Loucy (cell line): ENCODE data around the gene RNASE13.
"Not testable (repeated sequence)": the region's sequence is repeated elsewhere in the genome, so short reads cannot be mapped to it uniquely, and the experiment has no call there.

ENCODE experiments used
- H2AFZ ChIP-seq: fragments of 200-600 bp; sonication (generic); 2 replicates; pipeline ENCODE4 v1.6.0; 2016; ENCODE audit warnings: antibody characterized with exemption, mild to moderate bottlenecking, low read length, moderate library complexity
- H3F3A ChIP-seq: fragments of 200-600 bp; 2 replicates; pipeline ENCODE4 v1.6.0; 2016; ENCODE audit warnings: antibody characterized with exemption, low read depth, mild to moderate bottlenecking
- H3K27me3 ChIP-seq: fragments of 200-600 bp; sonication (generic); 2 replicates; pipeline ENCODE4 v1.6.1; 2014; ENCODE audit warnings: low read length, mild to moderate bottlenecking; ENCODE audit not compliant: insufficient read depth, poor library complexity, severe bottlenecking
- H3K36me3 ChIP-seq: fragments of 200-600 bp; sonication (generic); 2 replicates; pipeline ENCODE4 v1.6.1; 2016; ENCODE audit warnings: low read length; ENCODE audit not compliant: insufficient read depth
- H3K4me1 ChIP-seq: fragments of 200-600 bp; sonication (generic); 2 replicates; pipeline ENCODE4 v1.5.1; 2014; ENCODE audit warnings: low read length, mild to moderate bottlenecking; ENCODE audit not compliant: insufficient read depth, poor library complexity, severe bottlenecking
- H3K4me2 ChIP-seq: fragments of 200-600 bp; sonication (generic); 2 replicates; pipeline ENCODE4 v1.6.0; 2014; ENCODE audit warnings: antibody characterized with exemption, low read length, low read depth, mild to moderate bottlenecking; ENCODE audit not compliant: poor library complexity, severe bottlenecking
- H3K4me3 ChIP-seq: fragments of 200-600 bp; sonication (generic); 2 replicates; pipeline ENCODE4 v1.5.1; 2014; ENCODE audit warnings: low read length, mild to moderate bottlenecking, mixed read lengths; ENCODE audit not compliant: poor library complexity, severe bottlenecking
- H3K79me2 ChIP-seq: fragments of 200-600 bp; sonication (generic); 2 replicates; pipeline ENCODE4 v1.6.1; 2014; ENCODE audit warnings: low read length; ENCODE audit not compliant: insufficient read depth
- H3K9ac ChIP-seq: fragments of 200-600 bp; sonication (generic); 2 replicates; pipeline ENCODE4 v1.6.0; 2014; ENCODE audit warnings: mild to moderate bottlenecking, low read depth, low read length, moderate library complexity; ENCODE audit not compliant: poor library complexity, severe bottlenecking
- H3K9me2 ChIP-seq: fragments of 200-600 bp; sonication (generic); replicated peaks from 2 replicates; pipeline ENCODE4 v1.6.1; 2016; ENCODE audit warnings: low read depth, low read length, mixed read lengths
- H3K9me3 ChIP-seq: fragments of 200-600 bp; sonication (generic); 2 replicates; pipeline ENCODE4 v1.6.1; 2014; ENCODE audit warnings: mild to moderate bottlenecking, antibody characterized with exemption, low read length, low read depth; ENCODE audit not compliant: insufficient read depth
- H4K20me1 ChIP-seq: fragments of 200-600 bp; sonication (generic); 2 replicates; pipeline ENCODE4 v1.6.0; 2014; ENCODE audit warnings: antibody characterized with exemption, low read length, mild to moderate bottlenecking; ENCODE audit not compliant: insufficient read depth, poor library complexity, severe bottlenecking
- CTCF ChIP-seq: fragments of 200-600 bp; sonication (generic); conservative IDR thresholded peaks from 2 replicates; pipeline ENCODE4 v1.5.1; 2014; ENCODE audit warnings: mild to moderate bottlenecking, antibody characterized with exemption, low read length
- EZH2phosphoT487 ChIP-seq: fragments of 200-600 bp; IDR thresholded peaks from 2 replicates; pipeline ENCODE4 v1.6.1; 2018; ENCODE audit warnings: antibody characterized with exemption, mild to moderate bottlenecking, moderate library complexity, borderline replicate concordance

Gene RNASE13

GRCh38 chr14:20986811-20987210 lies 47.8 kb downstream of the RNASE13 start:
- Histone ChIP-seq H2AFZ (no peak overlapping the region), H3K4me1 (peaks cover 18% of the 10 kb centered on the region), H3K36me3 (no peaks in the 10 kb centered on the region), H3K4me3 (no peak overlapping the region), H4K20me1 (peaks cover 7% of the 10 kb centered on the region), H3K4me2 (no peak overlapping the region), H3F3A (no peaks in the 10 kb centered on the region), H3K9ac (no peak overlapping the region), H3K9me2 (no peaks in the 10 kb centered on the region), H3K79me2 (peaks cover 20% of the 10 kb centered on the region), H3K27me3 (no peaks in the 10 kb centered on the region), H3K9me3 (no peaks in the 10 kb centered on the region)
- TF ChIP-seq EZH2phosphoT487, result no peak
- no peak for TF ChIP-seq CTCF

GRCh38 chr14:20985650-20986049 lies 49.0 kb downstream of the RNASE13 start:
- not testable (repeated sequence) for H2AFZ ChIP-seq, H3K4me3 ChIP-seq, H3K9ac ChIP-seq, H3K4me2 ChIP-seq, H3K36me3 ChIP-seq, H3F3A ChIP-seq, H3K27me3 ChIP-seq, H4K20me1 ChIP-seq, H3K79me2 ChIP-seq, H3K9me3 ChIP-seq, H3K9me2 ChIP-seq
- peaks cover 10% of the 10 kb centered on the region for H3K4me1 ChIP-seq
